Measurements from ENCODE around the gene KRTAP21-3.

The KRTAP21-3 gene

DNA sequence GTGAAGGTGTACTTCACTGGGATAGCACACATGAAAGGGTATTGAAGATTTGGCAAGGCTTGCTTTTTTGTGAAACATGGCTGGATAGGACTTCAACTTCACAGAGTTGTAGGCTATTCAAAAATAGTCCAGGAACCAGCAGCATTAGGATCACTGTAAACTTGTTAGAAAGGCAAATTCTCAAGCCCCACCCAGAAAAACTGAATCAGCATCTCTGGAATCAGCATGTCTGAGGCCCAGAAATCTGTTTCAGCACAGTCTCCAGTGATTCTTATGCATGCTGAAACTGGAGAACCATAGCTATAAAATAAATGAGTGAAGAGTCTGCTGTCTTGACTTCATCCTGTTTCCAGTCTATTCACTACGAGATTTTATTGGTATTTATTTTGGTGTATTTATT lies 8.1 kb upstream of the KRTAP21-3 start:
- no peak overlapping the region for H3K4me3 ChIP-seq (ENCODE audit: low read depth, low read length)
- TF ChIP-seq, protein P1, sequence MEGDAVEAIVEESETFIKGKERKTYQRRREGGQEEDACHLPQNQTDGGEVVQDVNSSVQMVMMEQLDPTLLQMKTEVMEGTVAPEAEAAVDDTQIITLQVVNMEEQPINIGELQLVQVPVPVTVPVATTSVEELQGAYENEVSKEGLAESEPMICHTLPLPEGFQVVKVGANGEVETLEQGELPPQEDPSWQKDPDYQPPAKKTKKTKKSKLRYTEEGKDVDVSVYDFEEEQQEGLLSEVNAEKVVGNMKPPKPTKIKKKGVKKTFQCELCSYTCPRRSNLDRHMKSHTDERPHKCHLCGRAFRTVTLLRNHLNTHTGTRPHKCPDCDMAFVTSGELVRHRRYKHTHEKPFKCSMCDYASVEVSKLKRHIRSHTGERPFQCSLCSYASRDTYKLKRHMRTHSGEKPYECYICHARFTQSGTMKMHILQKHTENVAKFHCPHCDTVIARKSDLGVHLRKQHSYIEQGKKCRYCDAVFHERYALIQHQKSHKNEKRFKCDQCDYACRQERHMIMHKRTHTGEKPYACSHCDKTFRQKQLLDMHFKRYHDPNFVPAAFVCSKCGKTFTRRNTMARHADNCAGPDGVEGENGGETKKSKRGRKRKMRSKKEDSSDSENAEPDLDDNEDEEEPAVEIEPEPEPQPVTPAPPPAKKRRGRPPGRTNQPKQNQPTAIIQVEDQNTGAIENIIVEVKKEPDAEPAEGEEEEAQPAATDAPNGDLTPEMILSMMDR (IDR thresholded peaks at IDR 0.05; ENCODE audit: borderline replicate concordance, insufficient read depth, low read depth, low read length) = no peak

DNA sequence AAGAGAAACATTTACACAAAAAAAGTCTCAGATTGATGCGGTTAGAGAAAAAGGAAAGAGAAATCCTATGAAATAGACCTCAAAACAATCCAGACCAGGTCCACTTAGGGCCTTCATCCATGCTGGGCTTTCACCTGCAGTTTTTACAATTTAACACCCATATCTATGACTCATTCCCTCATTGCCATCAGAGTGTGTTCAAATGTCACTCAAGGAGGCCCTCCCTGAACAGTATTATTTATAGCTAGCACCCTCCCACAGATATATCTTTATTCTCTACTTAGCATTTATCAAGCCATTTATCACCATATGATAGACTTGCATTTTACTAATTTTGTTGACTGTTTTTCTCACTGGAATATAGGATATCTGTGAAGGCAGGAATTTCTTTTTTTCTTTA lies 824 bp upstream of the KRTAP21-3 start:
- TF ChIP-seq, protein P1 (IDR thresholded peaks at IDR 0.05; ENCODE audit: borderline replicate concordance, insufficient read depth, low read depth, low read length) = no peak
- no peak overlapping the region for H3K4me3 ChIP-seq (ENCODE audit: low read depth, low read length)

DNA sequence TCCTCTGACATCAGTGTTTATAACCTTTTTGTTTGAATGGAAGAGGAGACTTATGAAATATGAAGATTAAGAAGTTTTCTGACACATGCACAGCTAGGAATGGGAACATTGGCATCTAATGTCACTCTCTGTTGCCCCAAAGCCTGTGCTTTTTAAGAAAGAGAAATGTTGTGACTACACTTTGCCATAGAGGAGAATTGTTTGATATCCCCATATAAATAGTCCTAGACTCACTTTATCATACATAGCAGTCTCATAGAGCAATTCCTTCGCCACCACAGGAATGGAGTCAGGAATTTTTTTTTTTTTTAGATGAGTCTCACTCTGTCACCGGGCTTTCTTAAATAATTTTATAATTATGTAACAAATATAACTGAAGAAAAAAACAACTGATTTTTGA lies 1.5 kb downstream of the KRTAP21-3 start:
- TF ChIP-seq, protein P1 (IDR thresholded peaks at IDR 0.05; ENCODE audit: borderline replicate concordance, insufficient read depth, low read depth, low read length) = no peak
- no peak overlapping the region for H3K4me3 ChIP-seq (ENCODE audit: low read depth, low read length)

DNA sequence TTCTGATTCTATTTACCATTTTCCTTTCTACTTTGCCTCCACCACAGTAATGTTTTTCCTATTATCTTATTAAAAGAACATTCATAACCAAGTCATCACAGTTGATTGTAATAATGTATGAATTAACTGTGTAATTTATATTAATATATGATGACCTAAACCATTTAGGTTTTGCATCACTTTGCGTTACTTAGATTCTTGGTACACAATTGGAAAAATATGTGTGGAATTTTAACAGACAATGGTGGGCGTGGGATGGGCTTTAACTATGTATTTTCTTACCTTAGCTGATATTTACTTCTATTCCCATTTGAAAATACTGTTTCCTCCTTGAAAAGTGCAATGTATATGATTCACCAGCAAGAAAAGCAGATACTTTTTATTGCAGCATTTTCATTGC lies 3.6 kb downstream of the KRTAP21-3 start:
- TF ChIP-seq, protein P1 (IDR thresholded peaks at IDR 0.05; ENCODE audit: borderline replicate concordance, insufficient read depth, low read depth, low read length) = no peak
- no peak overlapping the region for H3K4me3 ChIP-seq (ENCODE audit: low read depth, low read length)

DNA sequence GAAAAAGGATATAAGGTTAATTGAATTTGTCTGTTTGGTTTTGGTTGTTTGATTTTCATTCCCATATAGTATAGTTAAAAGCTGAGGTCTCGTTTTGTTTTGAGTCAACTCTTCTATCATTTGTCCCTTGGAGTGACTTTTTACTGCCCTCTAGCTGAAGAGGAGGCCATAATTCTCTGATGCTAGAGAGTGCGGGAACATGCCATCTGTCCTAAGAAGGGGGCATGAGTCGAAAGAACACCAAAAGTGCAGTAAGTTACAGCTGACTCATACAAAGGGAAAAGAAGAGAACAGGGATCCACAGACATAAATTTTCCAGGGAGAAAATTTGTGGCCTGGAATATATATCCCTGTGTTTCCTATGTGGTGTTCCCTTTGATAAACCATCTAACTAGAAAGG lies 4.1 kb downstream of the KRTAP21-3 start:
- TF ChIP-seq, protein P1 (IDR thresholded peaks at IDR 0.05; ENCODE audit: borderline replicate concordance, insufficient read depth, low read depth, low read length) = no peak

DNA sequence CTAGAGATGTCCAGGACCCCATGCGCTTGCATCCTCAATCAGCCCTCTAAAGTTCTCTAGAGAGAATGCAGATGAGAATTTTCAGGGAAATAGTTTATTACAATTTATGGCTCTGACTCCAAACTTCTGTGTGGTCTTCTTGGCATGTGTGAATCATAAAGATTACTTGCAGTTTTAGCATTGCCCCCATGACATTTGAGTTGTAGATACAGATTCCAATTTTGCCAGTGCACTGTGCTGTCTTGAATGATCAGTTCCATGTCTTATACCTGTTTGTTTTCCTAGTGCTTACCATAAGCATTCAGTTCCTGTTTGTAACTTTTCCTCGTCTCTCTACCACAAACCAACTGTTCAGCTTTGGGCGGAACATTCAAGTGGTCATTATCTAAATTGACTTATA lies 4.8 kb downstream of the KRTAP21-3 start:
- no peak overlapping the region for H3K4me3 ChIP-seq (ENCODE audit: low read depth, low read length)
- TF ChIP-seq, protein P1 (IDR thresholded peaks at IDR 0.05; ENCODE audit: borderline replicate concordance, insufficient read depth, low read depth, low read length) = no peak

More for the DNA sequence above, 4.1 kb downstream of the KRTAP21-3 start:
- no peak overlapping the region for H3K4me3 ChIP-seq (ENCODE audit: low read depth, low read length)

DNA sequence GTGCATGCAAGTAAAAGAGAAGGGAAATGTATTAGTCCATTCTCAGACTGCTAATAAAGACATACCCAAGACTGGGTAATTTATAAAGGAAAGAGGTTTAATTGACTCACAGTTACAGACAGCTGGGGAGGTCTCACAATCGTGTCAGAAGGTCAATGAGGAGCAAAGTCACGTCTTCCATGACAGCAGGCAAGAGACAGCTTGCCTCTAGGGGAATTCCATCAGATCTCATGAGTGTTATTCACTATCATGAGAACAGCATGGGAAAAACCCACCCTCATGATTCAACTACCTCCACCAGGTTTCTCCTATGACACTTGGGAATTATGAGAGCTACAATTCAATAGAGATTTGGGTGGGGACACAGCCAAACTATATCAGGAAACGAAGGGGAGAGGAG lies 8.1 kb downstream of the KRTAP21-3 start:
- no peak overlapping the region for H3K4me3 ChIP-seq (ENCODE audit: low read depth, low read length)
- TF ChIP-seq, protein P1 (IDR thresholded peaks at IDR 0.05; ENCODE audit: borderline replicate concordance, insufficient read depth, low read depth, low read length) = no peak

Data from GM12875 (cell line).